Rectal smooth muscle tissue (tissue), 1 donor: ENCODE results near the gene VRK3.
A peak's percentile ranks its signal among the peaks of the same experiment; 100 is the strongest.

Source experiments
- H3K27ac ChIP-seq: one replicate; pipeline ENCODE4 v1.7.0; 2013; ENCODE audit warnings: low read depth, low read length, inconsistent platforms
- H3K27me3 ChIP-seq: one replicate; pipeline ENCODE4 v1.7.0; 2013; ENCODE audit warnings: low read length; ENCODE audit not compliant: control insufficient read depth, insufficient read depth
- H3K36me3 ChIP-seq: one replicate; pipeline ENCODE4 v1.7.0; 2013; ENCODE audit warnings: low read length; ENCODE audit not compliant: control insufficient read depth, insufficient read depth
- H3K4me1 ChIP-seq: one replicate; pipeline ENCODE4 v1.7.0; 2013; ENCODE audit warnings: low read length; ENCODE audit not compliant: control insufficient read depth, insufficient read depth
- H3K4me3 ChIP-seq: one replicate; pipeline ENCODE4 v1.7.0; 2013; ENCODE audit warnings: low read length
- H3K9ac ChIP-seq: one replicate; pipeline ENCODE4 v1.7.0; 2013; ENCODE audit warnings: low read length

The VRK3 gene

GRCh38 chr19:49931293-49932040, 93.7 kb downstream of the VRK3 start:
- H3K4me1 ChIP-seq = peaks cover 5% of the 10 kb centered on the region
- no peak overlapping the region for H3K27ac ChIP-seq
- H3K4me3 ChIP-seq = no peak overlapping the region
- no peaks in the 10 kb centered on the region for H3K27me3 ChIP-seq
- H3K9ac ChIP-seq = no peak overlapping the region
- H3K36me3 ChIP-seq = peaks cover 4% of the 10 kb centered on the region

- no peaks in the 10 kb centered on the region for H3K27me3 ChIP-seq
- peaks cover 5% of the 10 kb centered on the region for H3K4me1 ChIP-seq
- no peak overlapping the region for H3K9ac ChIP-seq
- peaks cover 4% of the 10 kb centered on the region for H3K36me3 ChIP-seq
- H3K4me3 ChIP-seq = peak overlapping the region; percentile 30
- no peak overlapping the region for H3K27ac ChIP-seq
These were observed 94.6 kb downstream of the VRK3 start for GRCh38 chr19:49930483-49931011.

GRCh38 chr19:49929611-49930482, 95.3 kb downstream of the VRK3 start:
- Histone ChIP-seq H3K27ac (peak overlapping the region; percentile 87), H3K9ac (peak overlapping the region; percentile 91), H3K4me1 (peaks cover 5% of the 10 kb centered on the region), H3K27me3 (no peaks in the 10 kb centered on the region), H3K36me3 (peaks cover 4% of the 10 kb centered on the region), H3K4me3 (peak overlapping the region; percentile 85)

GRCh38 chr19:49929121-49929610, 96.0 kb downstream of the VRK3 start, which contains the start of the genes ATF5 and NUP62:
Gene ATF5, plus strand, starts transcription at chr19:49929205. Its CDS starts 1,646 bp downstream, at chr19:49930851.
Gene NUP62, minus strand, starts transcription at chr19:49929504. Its CDS starts 19,697 bp downstream, at chr19:49909807.
- H3K9ac ChIP-seq = peak within 1 kb of the TSS; percentile 91
- peaks cover 4% of the 10 kb centered on the region for H3K36me3 ChIP-seq
- H3K27ac ChIP-seq = peak within 1 kb of the TSS; percentile 87
- peaks cover 5% of the 10 kb centered on the region for H3K4me1 ChIP-seq
- H3K27me3 ChIP-seq = no peaks in the 10 kb centered on the region
- H3K4me3 ChIP-seq = peak within 1 kb of the TSS; percentile 85

GRCh38 chr19:49927526-49928264, 97.5 kb downstream of the VRK3 start:
- Histone ChIP-seq H3K4me3 (no peak overlapping the region), H3K9ac (no peak overlapping the region), H3K4me1 (peaks cover 5% of the 10 kb centered on the region), H3K27ac (no peak overlapping the region), H3K36me3 (peaks cover 12% of the 10 kb centered on the region), H3K27me3 (no peaks in the 10 kb centered on the region)

GRCh38 chr19:49926515-49926914, 98.7 kb downstream of the VRK3 start:
- no peak overlapping the region for H3K9ac ChIP-seq
- H3K36me3 ChIP-seq = peaks cover 15% of the 10 kb centered on the region
- peaks cover 5% of the 10 kb centered on the region for H3K4me1 ChIP-seq
- H3K27ac ChIP-seq = no peak overlapping the region
- H3K27me3 ChIP-seq = no peaks in the 10 kb centered on the region
- no peak overlapping the region for H3K4me3 ChIP-seq
